Endodermal cell (in vitro differentiated cells): ENCODE data around the gene LRRC39. TPM values are rescaled to one million over a fixed set of nuclear protein-coding genes. Genes with fewer than 3 reads are reported as not detected.

ENCODE experiments used
- DNase-seq: peaks from one replicate; pipeline ENCODE4 v3.0.0-alpha.2; 2017
- H3K27ac ChIP-seq: 2 replicates; pipeline ENCODE4 v1.5.1; 2013; ENCODE audit warnings: mild to moderate bottlenecking, low read depth, low read length, moderate library complexity
- H3K27me3 ChIP-seq: 2 replicates; pipeline ENCODE4 v1.6.1; 2013; ENCODE audit warnings: mild to moderate bottlenecking, low read length, moderate library complexity; ENCODE audit not compliant: insufficient read depth, control insufficient read depth, poor library complexity, severe bottlenecking
- H3K36me3 ChIP-seq: 2 replicates; pipeline ENCODE4 v1.7.0; 2013; ENCODE audit warnings: mild to moderate bottlenecking, low read length, moderate library complexity; ENCODE audit not compliant: control insufficient read depth, insufficient read depth
- H3K4me1 ChIP-seq: one replicate; pipeline ENCODE4 v1.7.0; 2013; ENCODE audit warnings: low read length; ENCODE audit not compliant: control insufficient read depth, insufficient read depth
- H3K4me3 ChIP-seq: 2 replicates; pipeline ENCODE4 v1.5.1; 2013; ENCODE audit warnings: mild to moderate bottlenecking, low read length, moderate library complexity
- H3K9ac ChIP-seq: 2 replicates; pipeline ENCODE4 v1.6.1; 2013; ENCODE audit warnings: mild to moderate bottlenecking, low read length, moderate library complexity; ENCODE audit not compliant: poor library complexity, severe bottlenecking; ENCODE audit errors: extremely low read depth
- H3K9me3 ChIP-seq: 2 replicates; pipeline ENCODE4 v1.6.1; 2013; ENCODE audit warnings: mild to moderate bottlenecking, low read length, moderate library complexity; ENCODE audit not compliant: control insufficient read depth
- H3K27ac Mint-ChIP-seq: 2 replicates; pipeline ENCODE4 v1.8.0; 2020; ENCODE audit warnings: mixed read lengths
- H3K27me3 Mint-ChIP-seq: 2 replicates; pipeline ENCODE4 v1.8.0; 2021; ENCODE audit warnings: mild to moderate bottlenecking, mixed read lengths; ENCODE audit not compliant: insufficient read depth
- H3K36me3 Mint-ChIP-seq: 2 replicates; pipeline ENCODE4 v1.8.0; 2020; ENCODE audit warnings: low read depth, mixed read lengths
- H3K4me1 Mint-ChIP-seq: 2 replicates; pipeline ENCODE4 v1.8.0; 2020; ENCODE audit warnings: mixed read lengths
- H3K4me3 Mint-ChIP-seq: 2 replicates; pipeline ENCODE4 v1.8.0; 2020; ENCODE audit warnings: mild to moderate bottlenecking, moderate library complexity, mixed read lengths
- H3K9me3 Mint-ChIP-seq: 2 replicates; pipeline ENCODE4 v1.8.0; 2020; ENCODE audit warnings: mild to moderate bottlenecking, mixed read lengths
- WGBS, 2 experiments: methylation state at CpG; one replicate each; pipeline versions ENCODE4 v1.1.5 to v1.1.7; 2013; ENCODE audit warnings: missing lambda C conversion rate in 2 of 2, mixed read lengths in 1 of 2; ENCODE audit not compliant: insufficient coverage in 1 of 2, insufficient read length in 1 of 2; 5-methylcytosine and 5-hydroxymethylcytosine counted together
- total RNA-seq, 2 donors: library from RNA; stranded (reverse); fragmentation: NEBNext Ultra II Directional in 1 of 2; extraction: Animal tissue kit (Norgen Biotek cat#: 25700) in 1 of 2; gene quantifications; 2 replicates in 1 of 2; 3 replicates in 1 of 2; pipeline ENCODE4 v1.2.1, GENCODE V29; 2021
- TF ChIP-seq, protein P1 (sequence below): fragments of 200-600 bp; sonication (generic); conservative IDR thresholded peaks from 2 replicates; pipeline ENCODE4 v1.5.0; 2021; ENCODE audit warnings: antibody characterized with exemption, mild to moderate bottlenecking

Gene LRRC39
- total RNA-seq, 2 donors from 2014 or later: 0.24 to 0.84 TPM

DNA sequence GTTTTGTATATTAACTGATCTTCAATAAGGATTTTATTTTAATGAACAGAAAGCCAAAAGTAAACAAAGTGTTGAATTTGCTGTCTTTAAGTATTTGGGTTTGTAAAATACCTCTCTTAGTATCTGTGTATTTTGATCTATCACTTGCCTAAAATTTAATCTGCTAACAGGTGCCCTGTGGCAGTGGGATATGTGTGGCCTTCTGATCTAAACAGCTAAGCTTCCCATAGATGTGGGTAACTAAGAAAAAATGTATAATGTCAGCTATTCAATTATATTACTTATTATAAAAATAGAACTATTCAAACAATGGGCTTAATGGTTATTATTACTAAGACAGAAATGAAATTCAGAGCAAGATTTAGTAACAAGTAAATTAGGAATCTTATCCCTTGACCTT is 15.2 kb downstream of the LRRC39 start:
- no peaks in the 10 kb centered on the region for H3K27me3 Mint-ChIP-seq
- H3K9me3 ChIP-seq: no peaks in the 10 kb centered on the region
- H3K36me3 Mint-ChIP-seq: no peaks in the 10 kb centered on the region
- no peak overlapping the region for H3K9ac ChIP-seq
- H3K27me3 ChIP-seq: no peaks in the 10 kb centered on the region
- H3K27ac Mint-ChIP-seq: no peak overlapping the region
- H3K9me3 Mint-ChIP-seq: no peaks in the 10 kb centered on the region
- DNase-seq: no peak
- H3K4me1 ChIP-seq: no peaks in the 10 kb centered on the region
- H3K36me3 ChIP-seq: no peaks in the 10 kb centered on the region
- no peaks in the 10 kb centered on the region for H3K4me1 Mint-ChIP-seq
- no peak overlapping the region for H3K27ac ChIP-seq
- TF ChIP-seq, protein P1, sequence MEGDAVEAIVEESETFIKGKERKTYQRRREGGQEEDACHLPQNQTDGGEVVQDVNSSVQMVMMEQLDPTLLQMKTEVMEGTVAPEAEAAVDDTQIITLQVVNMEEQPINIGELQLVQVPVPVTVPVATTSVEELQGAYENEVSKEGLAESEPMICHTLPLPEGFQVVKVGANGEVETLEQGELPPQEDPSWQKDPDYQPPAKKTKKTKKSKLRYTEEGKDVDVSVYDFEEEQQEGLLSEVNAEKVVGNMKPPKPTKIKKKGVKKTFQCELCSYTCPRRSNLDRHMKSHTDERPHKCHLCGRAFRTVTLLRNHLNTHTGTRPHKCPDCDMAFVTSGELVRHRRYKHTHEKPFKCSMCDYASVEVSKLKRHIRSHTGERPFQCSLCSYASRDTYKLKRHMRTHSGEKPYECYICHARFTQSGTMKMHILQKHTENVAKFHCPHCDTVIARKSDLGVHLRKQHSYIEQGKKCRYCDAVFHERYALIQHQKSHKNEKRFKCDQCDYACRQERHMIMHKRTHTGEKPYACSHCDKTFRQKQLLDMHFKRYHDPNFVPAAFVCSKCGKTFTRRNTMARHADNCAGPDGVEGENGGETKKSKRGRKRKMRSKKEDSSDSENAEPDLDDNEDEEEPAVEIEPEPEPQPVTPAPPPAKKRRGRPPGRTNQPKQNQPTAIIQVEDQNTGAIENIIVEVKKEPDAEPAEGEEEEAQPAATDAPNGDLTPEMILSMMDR: no peak
- no peak overlapping the region for H3K4me3 ChIP-seq
- H3K4me3 Mint-ChIP-seq: no peak overlapping the region

DNA sequence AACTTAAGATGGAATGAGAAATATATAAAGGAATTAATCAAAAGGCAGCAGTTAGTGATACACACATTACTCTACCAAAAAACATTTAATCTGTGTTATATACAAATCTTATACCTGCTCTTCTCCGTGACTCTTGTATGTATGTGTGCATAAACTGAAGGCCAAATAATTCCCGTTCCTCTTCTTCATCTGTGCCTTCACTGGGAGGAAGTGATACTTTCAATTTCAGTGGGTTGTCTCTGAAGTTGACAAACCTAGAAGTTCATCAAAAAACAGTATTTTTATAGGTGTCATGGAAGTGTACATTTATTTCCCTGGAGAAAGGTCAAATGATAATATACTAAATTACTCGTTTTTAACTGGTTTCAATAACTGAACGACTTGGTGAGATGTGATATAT is 25.8 kb downstream of the LRRC39 start:
- 96 to 100% methylated on average over 1 to 4 of the region's 4 CpGs for WGBS, 2 experiments
- Histone ChIP-seq H3K9me3 (no peaks in the 10 kb centered on the region), H3K36me3 (peaks cover 27% of the 10 kb centered on the region), H3K27me3 (no peaks in the 10 kb centered on the region), H3K4me1 (no peaks in the 10 kb centered on the region), H3K4me3 (no peak overlapping the region), H3K27ac (no peak overlapping the region), H3K9ac (no peak overlapping the region)
- no peak overlapping the region for H3K4me3 Mint-ChIP-seq
- H3K4me1 Mint-ChIP-seq: peaks cover 1% of the 10 kb centered on the region
- H3K27ac Mint-ChIP-seq: no peak overlapping the region
- TF ChIP-seq, protein P1: no peak
- H3K9me3 Mint-ChIP-seq: no peaks in the 10 kb centered on the region
- peaks cover 8% of the 10 kb centered on the region for H3K36me3 Mint-ChIP-seq
- DNase-seq: no peak
- no peaks in the 10 kb centered on the region for H3K27me3 Mint-ChIP-seq

DNA sequence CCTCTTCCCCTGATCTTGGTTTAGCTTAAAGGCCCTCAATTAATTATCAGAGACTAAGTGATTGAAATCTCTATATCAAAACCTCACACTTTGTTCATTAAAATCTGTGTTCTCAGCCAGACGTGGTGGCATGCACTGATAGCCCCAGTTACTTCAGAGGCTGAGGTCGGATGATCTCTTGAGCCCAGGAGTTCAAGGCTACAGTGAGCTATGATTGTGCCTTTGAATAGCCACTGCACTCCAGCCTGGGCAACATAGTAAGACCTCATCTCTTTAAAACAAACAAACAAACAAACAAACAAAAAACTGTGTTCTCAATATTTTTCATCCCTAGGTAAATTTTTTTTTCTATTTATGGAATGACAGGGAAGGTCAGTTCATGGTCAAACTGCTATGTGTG is 26.4 kb downstream of the LRRC39 start:
- H3K36me3 Mint-ChIP-seq: peaks cover 10% of the 10 kb centered on the region
- no peaks in the 10 kb centered on the region for H3K27me3 Mint-ChIP-seq
- DNase-seq: no peak

More for the DNA sequence above, 26.4 kb downstream of the LRRC39 start:
- no peak overlapping the region for H3K4me3 Mint-ChIP-seq
- H3K27ac Mint-ChIP-seq: no peak overlapping the region
- Histone ChIP-seq H3K4me1 (no peaks in the 10 kb centered on the region), H3K9me3 (no peaks in the 10 kb centered on the region), H3K27me3 (no peaks in the 10 kb centered on the region), H3K9ac (no peak overlapping the region), H3K36me3 (peaks cover 31% of the 10 kb centered on the region), H3K4me3 (no peak overlapping the region), H3K27ac (no peak overlapping the region)
- no peaks in the 10 kb centered on the region for H3K9me3 Mint-ChIP-seq
- 84 to 87% methylated on average over 2 of the region's 2 CpGs for WGBS, 2 experiments
- peaks cover 1% of the 10 kb centered on the region for H3K4me1 Mint-ChIP-seq
- TF ChIP-seq, protein P1: no peak
